ENCODE results near the gene MEFV.
"Not testable (repeated sequence)": the region's sequence is repeated elsewhere in the genome, so short reads cannot be mapped to it uniquely, and the experiment has no call there.

Gene MEFV

GRCh38 chr16:3212006-3212405, 44.4 kb downstream of the MEFV start:
- TF ChIP-seq CTCF (conservative IDR thresholded peaks at IDR 0.05; ENCODE audit: low read depth) = no peak
- no peak for DNase-seq (ENCODE audit: low spot score)
- ChIA-PET CTCF (interaction anchor here (0.6 kb wide), 1 partner anchor 152 kb away, joined by 4 read pairs; no protein-coding TSS in a partner anchor), POLR2A (ENCODE audit: low non-redundant PET) (no interaction called here)
- no peak overlapping the region for H3K27ac ChIP-seq

GRCh38 chr16:3207086-3207953, 49.1 kb downstream of the MEFV start:
- POLR2A ChIA-PET (ENCODE audit: low non-redundant PET) = no interaction called here
- no peak for DNase-seq (ENCODE audit: low spot score)

GRCh38 chr16:3205939-3206338, 50.5 kb downstream of the MEFV start:
- DNase-seq (ENCODE audit: low spot score); H3K27ac ChIP-seq; POLR2A ChIA-PET (ENCODE audit: low non-redundant PET); CTCF ChIA-PET: not testable (repeated sequence)

More at GRCh38 chr16:3207086-3207953, 49.1 kb downstream of the MEFV start:
- CTCF ChIA-PET = interaction anchor here (0.6 kb wide), 1 partner anchor 510 kb away, joined by 3 read pairs; the partner anchor contains the start of gene TRAP1
- no peak overlapping the region for H3K27ac ChIP-seq
- no peak for TF ChIP-seq CTCF (conservative IDR thresholded peaks at IDR 0.05; ENCODE audit: low read depth)

GRCh38 chr16:3202903-3203539, 53.4 kb downstream of the MEFV start:
- ChIA-PET CTCF (interaction anchor here (0.6 kb wide), 1 partner anchor 199 kb away, joined by 7 read pairs; no protein-coding TSS in a partner anchor), POLR2A (ENCODE audit: low non-redundant PET) (no interaction called here)
- TF ChIP-seq CTCF (conservative IDR thresholded peaks at IDR 0.05; ENCODE audit: low read depth) = no peak
- H3K27ac ChIP-seq = no peak overlapping the region
- DNase-seq (ENCODE audit: low spot score) = no peak

GRCh38 chr16:3198334-3199072, 57.9 kb downstream of the MEFV start:
- POLR2A ChIA-PET (ENCODE audit: low non-redundant PET) = no interaction called here
- H3K27ac ChIP-seq = no peak overlapping the region
- no peak for TF ChIP-seq CTCF (conservative IDR thresholded peaks at IDR 0.05; ENCODE audit: low read depth)
- DNase-seq (ENCODE audit: low spot score) = no peak
- CTCF ChIA-PET = no interaction called here

GRCh38 chr16:3197694-3198333, 58.6 kb downstream of the MEFV start:
- POLR2A ChIA-PET (ENCODE audit: low non-redundant PET); CTCF ChIA-PET; H3K27ac ChIP-seq; DNase-seq (ENCODE audit: low spot score): not testable (repeated sequence)

- H3K27ac ChIP-seq = no peak overlapping the region
- ChIA-PET POLR2A (ENCODE audit: low non-redundant PET) (no interaction called here), CTCF (no interaction called here)
- no peak for TF ChIP-seq CTCF (conservative IDR thresholded peaks at IDR 0.05; ENCODE audit: low read depth)
- DNase-seq (ENCODE audit: low spot score) = no peak
These were observed 60.5 kb downstream of the MEFV start for GRCh38 chr16:3195975-3196374.
